PC-3 (cell line): ENCODE results near the gene C5AR1. TPM values are rescaled to one million over a fixed set of nuclear protein-coding genes. Genes with fewer than 3 reads are reported as not detected.

Experiments used
- ATAC-seq: fragments of 200-7000 bp; cut with Tn5 transposase; 2 replicates; pipeline ENCODE4 v1.9.1; 2020; ENCODE audit warnings: mild to moderate bottlenecking, moderate library complexity
- BruUV-seq: library from RNA; stranded (reverse); fragments of 400-500 nt; replicated peaks from 2 replicates; lab custom pipeline; 2021; lab: Mats Ljungman, UMichigan
- CTCF ChIA-PET: fragments of 300-600 bp; sonication (Branson Sonifier 250); formaldehyde crosslinking; loops from one replicate; lab custom pipeline; 2022; ENCODE audit warnings: antibody characterized with exemption; lab: Charles Lee
- POLR2A ChIA-PET: fragments of 300-600 bp; sonication (Branson Sonifier 250); formaldehyde crosslinking; loops from one replicate; lab custom pipeline; 2022; ENCODE audit warnings: antibody characterized with exemption; ENCODE audit not compliant: unreplicated experiment; lab: Charles Lee
- DNase-seq: peaks from one replicate; pipeline ENCODE4 v3.0.0-alpha.2; 2015
- H2AFZ ChIP-seq: fragments of 300-600 bp; sonication (generic); 2 replicates; pipeline ENCODE4 v1.6.0; 2016; ENCODE audit warnings: antibody characterized with exemption, low read length
- H3F3A ChIP-seq: fragments of 300-600 bp; sonication (generic); one replicate; pipeline ENCODE4 v1.6.0; 2017; ENCODE audit warnings: antibody characterized with exemption, low read length, control low read depth, mild to moderate bottlenecking; ENCODE audit not compliant: unreplicated experiment
- H3K27ac ChIP-seq: fragments of 300-600 bp; sonication (generic); 2 replicates; pipeline ENCODE4 v1.5.1; 2016; ENCODE audit warnings: mild to moderate bottlenecking, low read length
- H3K27me3 ChIP-seq: fragments of 300-600 bp; sonication (generic); 2 replicates; pipeline ENCODE4 v1.6.1; 2016; ENCODE audit warnings: low read length, mixed read lengths
- H3K36me3 ChIP-seq: fragments of 300-600 bp; sonication (generic); 2 replicates; pipeline ENCODE4 v1.6.1; 2016; ENCODE audit warnings: low read depth, mixed run types, low read length, mixed read lengths
- H3K4me1 ChIP-seq: fragments of 300-600 bp; sonication (generic); 2 replicates; pipeline ENCODE4 v1.5.1; 2016; ENCODE audit warnings: low read length; ENCODE audit not compliant: insufficient read depth
- H3K4me2 ChIP-seq: fragments of 300-600 bp; sonication (generic); 2 replicates; pipeline ENCODE4 v1.6.0; 2016; ENCODE audit warnings: low read length
- H3K4me3 ChIP-seq: fragments of 300-600 bp; sonication (generic); 2 replicates; pipeline ENCODE4 v1.5.1; 2016; ENCODE audit warnings: mild to moderate bottlenecking, low read length, mixed read lengths
- H3K79me2 ChIP-seq: fragments of 300-600 bp; sonication (generic); 2 replicates; pipeline ENCODE4 v1.6.1; 2017; ENCODE audit warnings: low read length, mixed read lengths
- H3K9ac ChIP-seq: fragments of 300-600 bp; sonication (generic); 2 replicates; pipeline ENCODE4 v1.6.0; 2016; ENCODE audit warnings: mild to moderate bottlenecking, low read length
- H3K9me2 ChIP-seq: fragments of 300-600 bp; sonication (generic); replicated peaks from 2 replicates; pipeline ENCODE4 v1.6.1; 2016; ENCODE audit warnings: mixed run types, low read length, mixed read lengths
- H3K9me3 ChIP-seq: fragments of 300-600 bp; sonication (generic); 2 replicates; pipeline ENCODE4 v1.6.1; 2016; ENCODE audit warnings: low read length, mixed read lengths
- H4K20me1 ChIP-seq: fragments of 300-600 bp; sonication (generic); 2 replicates; pipeline ENCODE4 v1.6.1; 2016; ENCODE audit warnings: low read length, mixed read lengths
- CTCF ChIP-seq: fragments of 300-600 bp; sonication (generic); conservative IDR thresholded peaks from 2 replicates; pipeline ENCODE4 v1.5.1; 2017; ENCODE audit warnings: antibody characterized with exemption, low read depth, mild to moderate bottlenecking, low read length
- EZH2 ChIP-seq: fragments of 300-600 bp; sonication (generic); IDR thresholded peaks from one replicate; pipeline ENCODE4 v1.6.1; 2017; ENCODE audit warnings: antibody characterized with exemption, mild to moderate bottlenecking, low read length; ENCODE audit not compliant: unreplicated experiment
- EZH2phosphoT487 ChIP-seq: fragments of 300-600 bp; sonication (generic); IDR thresholded peaks from 2 replicates; pipeline ENCODE4 v1.6.1; 2018; ENCODE audit warnings: mild to moderate bottlenecking, antibody characterized with exemption, low read length, borderline replicate concordance
- intact Hi-C: fragments of 100-400 bp; cut with micrococcal nuclease; formaldehyde crosslinking; loops from 2 replicates; pipeline ENCODE4 v1.9.0; 2023
- total RNA-seq: library from RNA; depleted of rRNA; stranded (reverse); fragments of >200 nt; gene quantifications from 2 replicates; pipeline ENCODE4 v1.2.3, GENCODE V29; 2014

C5AR1 gene
- total RNA-seq, 1 experiment from 2014 or later = not detected

GRCh38 chr19:47312366-47313006, 2.8 kb downstream of the C5AR1 start:
- Histone ChIP-seq H3K27ac (no peak overlapping the region), H3K27me3 (no peaks in the 10 kb centered on the region), H3K9me2 (no peaks in the 10 kb centered on the region), H3K9me3 (no peaks in the 10 kb centered on the region), H3K79me2 (no peaks in the 10 kb centered on the region), H3K4me2 (no peak overlapping the region), H3K9ac (no peak overlapping the region), H3F3A (no peaks in the 10 kb centered on the region), H4K20me1 (no peaks in the 10 kb centered on the region), H3K36me3 (no peaks in the 10 kb centered on the region), H3K4me1 (peaks cover 3% of the 10 kb centered on the region; the same call in 1 of the 2 replicates), H3K4me3 (no peak overlapping the region), H2AFZ (no peak overlapping the region)
- ATAC-seq (no peak), DNase-seq (no peak)
- POLR2A ChIA-PET = no interaction called here
- no TSS peak for BruUV-seq
- CTCF ChIA-PET = no interaction called here
- no peak for TF ChIP-seq EZH2
- TF ChIP-seq EZH2phosphoT487 = no peak
- TF ChIP-seq CTCF = no peak
- intact Hi-C loops = no loop called here

GRCh38 chr19:47313754-47314295, 4.2 kb downstream of the C5AR1 start:
- H3K36me3 ChIP-seq = no peaks in the 10 kb centered on the region
- ChIA-PET CTCF (no interaction called here), POLR2A (no interaction called here)
- no peak overlapping the region for H3K27ac ChIP-seq
- H3K4me2 ChIP-seq = no peak overlapping the region
- TF ChIP-seq EZH2 (no peak), EZH2phosphoT487 (no peak), CTCF (no peak)
- intact Hi-C loops = no loop called here
- no peak overlapping the region for H3K4me3 ChIP-seq
- H4K20me1 ChIP-seq = no peaks in the 10 kb centered on the region
- ATAC-seq (no peak), DNase-seq (no peak)
- no peak overlapping the region for H2AFZ ChIP-seq
- no TSS peak for BruUV-seq
- H3K4me1 ChIP-seq = peaks cover 3% of the 10 kb centered on the region; the same call in 1 of the 2 replicates
- no peaks in the 10 kb centered on the region for H3K79me2 ChIP-seq
- H3K9me2 ChIP-seq = no peaks in the 10 kb centered on the region
- H3F3A ChIP-seq = no peaks in the 10 kb centered on the region
- no peak overlapping the region for H3K9ac ChIP-seq
- H3K9me3 ChIP-seq = no peaks in the 10 kb centered on the region
- H3K27me3 ChIP-seq = no peaks in the 10 kb centered on the region
